H54 (cell line): ENCODE data around the gene CNTF.

Experiments
- DNase-seq: peaks from one replicate; pipeline ENCODE4 v3.0.0; 2011; ENCODE audit warnings: low spot score, mixed read lengths; ENCODE audit not compliant: insufficient read length
- FAIRE-seq: peaks from 3 replicates; lab custom pipeline; 2011; peaks lifted over from hg19 to GRCh38; lab: Jason Lieb, UNC
- POLR2A ChIP-seq: IDR thresholded peaks from 2 replicates; pipeline ENCODE4 v1.6.1; 2011; ENCODE audit warnings: low read depth, mild to moderate bottlenecking, low read length

CNTF gene

DNA sequence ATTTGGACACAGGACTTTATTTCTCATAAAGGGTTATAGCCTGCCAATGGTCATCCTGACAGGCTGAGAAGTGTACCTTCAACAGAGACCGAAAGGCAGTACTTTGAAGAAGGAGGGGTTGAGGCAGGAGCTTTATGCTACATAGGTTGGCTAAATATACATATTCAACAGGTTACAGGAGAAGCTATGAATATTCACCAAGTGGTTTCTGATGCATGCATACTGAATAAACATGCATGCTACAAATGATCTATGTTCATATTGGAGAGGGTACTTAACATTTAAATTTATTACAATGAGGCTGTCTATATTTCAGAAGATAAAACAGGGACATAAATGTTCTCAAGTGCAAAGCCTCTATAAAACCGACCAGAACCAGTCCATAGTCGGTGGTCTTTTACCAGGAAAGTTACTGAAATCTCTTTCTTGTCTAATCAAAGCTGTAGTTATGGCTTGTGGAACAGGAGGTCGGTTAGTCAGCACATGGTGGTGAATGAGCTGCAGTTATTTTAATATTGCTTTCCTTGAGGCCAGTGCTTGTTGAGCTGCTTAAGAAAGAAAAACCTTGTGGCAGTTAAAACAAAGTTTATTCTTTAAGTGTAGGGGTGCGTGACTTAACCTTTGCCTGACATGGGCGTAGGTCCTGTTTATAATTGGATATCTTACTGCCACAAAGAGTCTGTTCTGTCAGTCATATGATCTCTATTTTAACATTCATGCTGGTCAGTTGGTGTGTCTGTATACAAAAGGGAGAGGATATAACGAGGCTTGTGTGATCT, 19.5 kb downstream of the CNTF start:
- TF ChIP-seq POLR2A = no peak
- no peak for DNase-seq

GRCh38 chr11:58645854-58646253, 23.4 kb downstream of the CNTF start:
- no peak for DNase-seq
- FAIRE-seq = no peak
- TF ChIP-seq POLR2A = no peak

More for the DNA sequence above, 19.5 kb downstream of the CNTF start:
- FAIRE-seq = no peak

DNA sequence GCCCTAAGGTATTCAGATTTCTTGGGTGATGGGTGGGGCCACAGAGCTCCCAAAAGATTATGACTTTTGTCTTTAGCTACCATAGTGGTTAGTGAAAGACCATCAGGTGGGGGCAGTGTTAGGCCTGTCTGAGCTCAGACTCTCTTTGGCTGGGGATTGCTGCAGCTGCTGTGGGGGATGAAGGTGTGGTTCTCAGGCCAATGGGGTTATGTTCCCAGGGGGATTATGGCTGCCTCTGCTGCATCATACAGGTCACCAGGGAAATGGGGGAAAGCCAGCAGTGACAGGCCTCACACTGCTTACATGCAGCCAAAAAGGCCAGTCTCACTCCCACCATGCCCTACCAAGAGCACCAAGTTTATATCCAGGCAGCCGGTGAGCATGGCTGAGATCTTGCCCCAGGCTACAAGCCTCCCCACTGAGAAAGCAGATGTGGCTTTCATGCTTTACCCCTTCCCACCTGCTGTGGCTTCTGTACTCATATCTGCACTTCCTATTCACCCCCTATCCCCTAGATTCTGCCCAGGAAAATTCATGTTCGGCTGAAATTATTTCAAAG, 24.8 kb downstream of the CNTF start:
- FAIRE-seq (no peak), DNase-seq (no peak)
- no peak for TF ChIP-seq POLR2A

GRCh38 chr11:58647866-58648265, 25.4 kb downstream of the CNTF start:
- no peak for DNase-seq
- no peak for TF ChIP-seq POLR2A
- FAIRE-seq = no peak

DNA sequence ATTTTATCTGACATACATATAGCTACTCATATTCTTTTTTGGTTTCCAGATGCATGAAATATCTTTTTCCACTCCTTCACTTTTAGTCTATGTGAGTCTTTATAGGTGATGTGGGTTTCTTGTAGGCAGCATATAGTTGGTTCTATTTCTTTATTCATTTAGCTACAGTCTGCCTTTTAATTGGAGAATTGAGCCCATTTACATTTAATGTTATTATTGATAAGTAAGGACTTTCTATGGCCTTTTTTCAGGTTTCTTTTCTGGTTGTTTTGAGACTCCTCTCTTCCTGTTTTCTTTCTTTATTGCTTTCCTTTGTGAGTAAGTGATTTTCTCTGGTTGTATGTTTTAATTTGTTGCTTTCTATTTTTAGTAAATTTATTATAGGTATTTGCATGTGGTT, 27.2 kb downstream of the CNTF start:
- no peak for TF ChIP-seq POLR2A
- DNase-seq = no peak
- no peak for FAIRE-seq

- FAIRE-seq (no peak), DNase-seq (no peak)
- no peak for TF ChIP-seq POLR2A
Measured at GRCh38 chr11:58650496-58650895, 28.0 kb downstream of the CNTF start.

- no peak for TF ChIP-seq POLR2A
- FAIRE-seq (no peak), DNase-seq (no peak)
Measured at GRCh38 chr11:58652726-58653280, 30.3 kb downstream of the CNTF start.

GRCh38 chr11:58654079-58654907, 31.8 kb downstream of the CNTF start:
- FAIRE-seq = peak; percentile 70
- DNase-seq = peak; percentile 55
- no peak for TF ChIP-seq POLR2A

GRCh38 chr11:58654908-58655296, 32.4 kb downstream of the CNTF start:
- TF ChIP-seq POLR2A = no peak
- DNase-seq (no peak), FAIRE-seq (no peak)

- no peak for FAIRE-seq
- no peak for TF ChIP-seq POLR2A
- DNase-seq = no peak
Measured at GRCh38 chr11:58656348-58656747, 33.9 kb downstream of the CNTF start.

- FAIRE-seq = no peak
- no peak for DNase-seq
Measured at GRCh38 chr11:58658623-58659022, 36.2 kb downstream of the CNTF start.

GRCh38 chr11:58659404-58659803, 36.9 kb downstream of the CNTF start:
- no peak for DNase-seq
- FAIRE-seq = no peak
- TF ChIP-seq POLR2A = no peak

More at GRCh38 chr11:58658623-58659022, 36.2 kb downstream of the CNTF start:
- no peak for TF ChIP-seq POLR2A

DNA sequence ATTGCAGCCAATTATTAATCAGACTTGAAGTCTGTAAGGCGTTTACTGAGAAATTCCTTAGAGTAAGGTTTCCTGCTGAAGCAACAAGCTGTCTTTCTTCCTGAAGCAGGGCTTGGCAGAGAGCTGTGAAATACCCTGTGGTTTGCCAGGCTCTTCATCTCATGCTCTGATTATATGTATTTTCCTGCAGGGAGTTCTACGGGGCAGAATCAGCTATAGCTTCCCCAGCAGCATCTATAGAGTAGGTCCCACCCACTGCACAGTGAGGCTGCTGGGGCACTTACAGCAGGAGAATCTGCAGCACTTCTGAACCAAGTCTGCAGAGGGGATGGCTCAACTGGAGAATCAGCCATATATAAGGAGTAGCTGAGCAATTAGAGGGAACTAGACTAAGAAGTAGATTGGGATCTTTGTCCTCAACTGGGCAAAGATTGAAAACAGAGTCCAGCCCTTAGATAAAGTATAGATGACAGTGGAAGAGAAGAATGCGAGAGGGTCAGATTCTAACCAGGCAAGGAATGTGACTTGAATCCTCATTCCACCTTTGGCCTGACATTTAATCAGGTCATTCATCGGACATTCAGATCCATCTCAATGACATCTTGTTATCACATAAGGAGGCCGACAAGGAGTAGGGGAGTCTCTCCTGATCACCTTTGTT, 37.6 kb downstream of the CNTF start:
- DNase-seq = no peak
- TF ChIP-seq POLR2A = no peak
- FAIRE-seq = no peak
